GM21825 (cell line): ENCODE data around the gene NBPF26.
"Not testable (repeated sequence)": the region's sequence is repeated elsewhere in the genome, so short reads cannot be mapped to it uniquely, and the experiment has no call there.

Source experiments
- ATAC-seq: cut with Tn5 transposase; IDR thresholded peaks from one replicate; pipeline ENCODE4 v1.9.1; 2021; ENCODE audit warnings: mild to moderate bottlenecking, moderate library complexity; ENCODE audit not compliant: unreplicated experiment

NBPF26 gene

DNA sequence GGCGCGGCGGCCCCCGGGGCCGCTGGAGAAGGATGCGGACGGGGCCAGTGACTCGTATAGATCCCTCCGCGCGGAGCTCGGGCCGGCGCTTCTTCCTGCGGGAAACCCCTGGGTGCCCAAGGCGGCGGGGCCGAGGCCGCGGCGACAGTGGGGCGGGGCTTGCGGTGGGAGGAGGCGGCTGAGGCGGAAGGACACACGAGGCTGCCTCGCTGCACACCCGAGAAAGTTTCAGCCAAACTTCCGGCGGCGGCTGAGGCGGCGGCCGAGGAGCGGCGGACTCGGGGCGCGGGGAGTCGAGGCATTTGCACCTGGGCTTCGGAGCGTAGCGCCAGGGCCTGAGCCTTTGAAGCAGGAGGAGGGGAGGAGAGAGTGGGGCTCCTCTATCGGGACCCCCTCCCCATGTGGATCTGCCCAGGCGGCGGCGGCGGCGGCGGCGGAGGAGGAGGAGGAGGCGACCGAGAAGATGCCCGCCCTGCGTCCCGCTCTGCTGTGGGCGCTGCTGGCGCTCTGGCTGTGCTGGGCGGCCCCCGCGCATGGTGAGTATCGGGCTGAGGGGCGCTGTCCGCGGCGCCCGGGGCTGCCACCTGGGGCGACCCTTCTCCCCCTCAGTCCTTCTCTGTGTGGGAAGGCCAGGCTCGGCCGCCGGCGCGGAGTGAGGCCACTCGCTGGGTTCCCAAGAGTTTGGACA is at the start of gene NBPF26:
NBPF26 (plus strand) TSS at position 231 of the 688 bp plus-strand sequence.
- ATAC-seq, result not testable (repeated sequence)

DNA sequence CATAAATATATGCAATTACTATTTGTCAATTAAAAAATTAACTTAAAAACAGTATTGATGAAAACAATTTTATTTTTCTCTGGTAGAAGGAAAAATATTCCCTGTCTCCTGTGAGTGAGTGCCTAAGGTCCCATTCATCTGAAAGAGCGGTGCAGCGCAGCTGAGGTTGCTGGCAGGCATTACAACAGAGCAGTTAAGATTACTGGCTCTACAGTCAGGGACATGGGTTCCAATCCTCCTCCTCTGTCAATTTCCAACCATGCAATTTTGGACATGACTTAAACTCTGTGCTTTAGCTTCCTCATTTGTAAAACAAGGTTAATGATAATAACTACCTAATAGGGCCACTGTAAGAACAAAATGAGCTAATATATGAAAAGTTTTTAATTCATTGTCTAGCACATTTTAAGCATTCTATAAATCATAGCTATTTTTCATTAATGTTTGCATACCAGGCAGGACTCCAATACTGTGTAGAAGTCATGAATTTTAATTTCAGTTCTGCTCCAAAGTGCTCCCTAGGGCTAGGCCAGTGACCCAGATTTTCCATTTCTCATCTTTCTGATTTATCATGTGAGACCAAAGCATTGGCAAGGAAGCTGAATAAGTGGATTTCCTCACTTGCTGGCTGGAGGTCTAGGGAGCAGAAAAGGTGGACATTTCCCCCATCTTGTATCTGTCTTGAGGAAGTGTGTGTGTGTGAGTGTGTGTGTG is 43.5 kb upstream of the NBPF26 start:
- not testable (repeated sequence) for ATAC-seq

DNA sequence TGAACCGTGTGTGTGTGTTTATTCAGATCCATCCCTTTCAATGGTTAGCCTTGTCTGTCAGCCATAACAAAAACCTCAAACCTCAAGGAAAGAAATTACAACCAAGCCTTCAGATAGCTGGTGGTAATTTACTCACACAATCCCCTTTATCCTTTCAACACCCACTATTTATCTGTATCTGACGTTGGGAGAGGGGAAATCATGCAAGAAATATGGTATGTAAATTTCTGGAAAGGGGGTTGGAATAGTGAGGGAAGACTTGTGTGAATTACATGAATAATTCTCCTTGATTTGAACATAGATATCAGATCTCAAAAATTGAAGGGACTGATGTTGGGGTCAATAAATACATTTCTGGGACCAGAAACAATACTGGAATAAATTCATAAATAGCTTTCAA is 42.8 kb upstream of the NBPF26 start:
- ATAC-seq, result not testable (repeated sequence)

DNA sequence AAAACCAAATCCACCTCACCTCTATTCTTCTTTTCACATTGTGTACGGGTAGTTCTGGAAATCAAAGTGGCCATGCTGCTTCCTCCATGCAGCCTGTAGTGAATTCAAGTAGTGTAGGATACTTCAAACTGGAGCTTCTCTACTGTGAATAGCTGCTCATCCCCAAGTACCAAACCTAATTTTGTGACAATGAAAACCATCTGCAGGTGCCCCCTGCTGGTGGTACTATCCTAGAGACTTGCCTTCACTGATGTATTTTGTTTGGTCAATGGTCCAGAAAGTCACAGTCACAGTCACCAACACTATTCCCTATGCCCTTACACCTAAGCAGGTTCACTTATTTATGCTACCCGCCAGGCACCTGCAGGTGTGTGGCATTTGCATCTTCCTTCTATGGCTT is 39.3 kb upstream of the NBPF26 start:
- not testable (repeated sequence) for ATAC-seq

DNA sequence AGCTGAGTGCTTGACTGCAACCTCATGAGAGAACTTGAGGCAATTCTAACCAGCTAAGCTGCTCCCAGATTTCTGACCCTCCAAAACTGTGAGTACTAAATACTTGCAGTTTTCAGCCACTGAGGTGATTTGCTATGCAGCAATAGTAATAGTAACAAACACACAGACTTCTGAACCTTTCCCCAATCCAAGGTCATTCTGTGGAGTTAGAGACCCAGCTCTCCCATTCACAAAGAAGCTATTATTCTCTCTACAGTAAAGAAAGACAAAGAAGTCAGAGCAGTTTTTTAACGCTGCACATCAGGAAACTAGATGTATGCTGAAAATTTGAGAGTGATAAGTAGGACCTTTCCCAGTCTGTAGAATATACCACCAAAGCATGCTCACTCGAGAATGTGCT is 38.1 kb upstream of the NBPF26 start:
- not testable (repeated sequence) for ATAC-seq

DNA sequence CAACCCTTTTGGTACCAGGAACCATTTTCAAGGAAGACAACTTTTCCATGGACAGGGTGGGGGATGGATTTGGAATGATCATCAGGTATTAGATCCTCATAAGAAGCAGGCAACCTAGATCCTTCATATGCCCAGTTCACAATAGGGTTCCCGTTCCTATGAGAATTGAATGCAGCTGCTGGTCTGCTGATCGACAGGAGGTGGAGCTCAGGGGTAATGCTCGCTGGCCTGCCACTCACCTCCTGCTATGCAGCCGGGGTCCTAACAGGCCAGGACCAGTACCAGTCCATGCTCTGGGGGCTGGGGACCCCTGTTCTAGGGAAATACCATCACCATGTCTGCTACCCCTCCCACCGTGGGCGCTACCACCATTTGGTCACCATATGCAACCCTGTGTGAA is 36.5 kb upstream of the NBPF26 start:
- not testable (repeated sequence) for ATAC-seq

DNA sequence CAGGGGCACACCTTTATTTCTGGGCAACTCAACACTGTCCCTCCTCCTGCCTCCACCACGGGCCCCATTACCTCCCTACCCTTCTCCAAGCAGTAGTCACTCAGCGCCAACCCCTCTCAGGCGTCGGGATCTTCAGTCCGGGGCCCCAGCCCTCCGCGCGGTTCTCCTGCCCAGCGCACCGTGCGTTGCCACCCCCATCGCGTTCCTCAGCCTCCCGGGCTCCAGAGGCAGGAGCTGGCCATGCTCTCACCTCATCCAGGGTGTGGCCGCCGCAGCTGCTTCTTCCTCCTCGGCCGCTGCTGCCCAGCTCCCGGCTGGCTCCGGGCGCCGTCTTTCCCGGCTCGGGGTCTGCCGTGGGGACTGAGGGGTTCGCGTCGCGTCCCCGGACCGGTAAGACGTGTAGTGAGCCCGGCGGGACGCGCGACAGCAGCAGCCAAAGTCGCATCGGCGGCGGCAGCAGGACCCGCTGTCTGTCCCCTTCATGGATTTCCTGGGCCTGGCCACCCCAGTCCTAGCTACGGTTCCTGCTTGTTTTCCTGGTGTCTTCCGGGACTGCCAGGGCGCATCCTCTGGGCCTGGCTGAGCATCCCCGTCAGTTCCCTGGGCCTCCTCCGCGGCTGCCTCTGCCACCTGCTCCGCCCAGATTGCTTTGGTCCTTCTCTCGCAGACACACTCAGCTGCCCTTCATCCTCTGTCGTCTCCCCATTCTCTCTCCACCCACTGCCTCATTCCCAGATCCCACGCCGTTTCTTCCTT is 22.8 kb upstream of the NBPF26 start:
- not testable (repeated sequence) for ATAC-seq

DNA sequence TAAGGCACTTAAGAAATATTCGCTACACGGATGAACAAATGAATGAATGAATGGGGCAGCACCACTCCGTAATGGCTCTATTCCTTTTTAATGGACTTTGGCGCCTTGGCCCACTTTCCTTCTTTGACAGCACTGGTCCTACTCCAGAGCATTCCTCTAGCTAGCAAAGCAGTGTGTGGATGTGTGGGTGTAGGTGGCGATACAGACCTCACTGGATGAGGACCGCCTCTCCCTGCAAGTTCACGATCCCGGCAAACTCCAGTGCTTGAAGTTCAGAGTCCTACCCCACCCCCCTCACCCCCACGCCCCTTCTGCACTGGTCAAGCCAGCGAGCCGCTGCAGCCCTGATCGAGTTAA is 409 bp upstream of the NBPF26 start:
- ATAC-seq, result not testable (repeated sequence)

DNA sequence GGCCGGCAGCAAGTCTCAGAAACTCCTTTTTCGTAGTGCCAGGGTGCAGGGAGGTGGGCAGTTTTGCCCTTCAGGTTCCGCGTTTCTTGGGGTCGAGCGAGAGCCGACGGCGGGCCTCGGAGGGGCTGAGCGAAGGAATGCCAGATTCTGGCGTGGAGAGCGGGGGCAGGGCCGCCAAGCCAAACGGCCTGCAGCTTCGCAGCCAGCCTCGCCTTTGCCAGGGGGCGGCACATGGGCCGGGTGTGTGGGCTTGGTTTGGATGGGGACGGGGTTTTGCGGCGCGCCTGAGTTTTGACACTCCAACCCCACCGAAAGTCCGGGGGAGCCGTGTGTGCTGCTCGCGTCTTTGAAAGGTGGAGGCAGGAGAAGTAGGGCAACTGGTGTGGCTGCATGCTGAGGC is 762 bp downstream of the NBPF26 start:
- not testable (repeated sequence) for ATAC-seq

DNA sequence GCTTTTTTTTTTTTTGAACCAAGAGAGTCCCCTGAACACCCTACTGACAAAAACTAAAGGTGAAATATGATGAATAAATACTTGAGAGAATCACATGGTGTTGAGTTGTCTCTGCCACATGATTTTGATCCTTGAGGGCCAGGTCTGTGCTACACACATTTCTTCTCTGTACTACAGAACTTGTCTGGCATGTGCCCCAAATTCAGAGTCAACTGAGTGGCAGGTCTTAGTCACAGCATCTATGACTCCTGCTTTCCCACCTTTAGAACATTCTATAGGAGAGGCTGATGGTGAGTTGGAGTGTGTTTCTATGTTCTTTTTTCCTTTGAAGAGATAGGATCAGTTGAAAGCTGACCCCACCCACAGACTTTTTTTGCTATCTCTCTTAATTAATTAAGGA is 5.1 kb downstream of the NBPF26 start:
- ATAC-seq, result not testable (repeated sequence)

DNA sequence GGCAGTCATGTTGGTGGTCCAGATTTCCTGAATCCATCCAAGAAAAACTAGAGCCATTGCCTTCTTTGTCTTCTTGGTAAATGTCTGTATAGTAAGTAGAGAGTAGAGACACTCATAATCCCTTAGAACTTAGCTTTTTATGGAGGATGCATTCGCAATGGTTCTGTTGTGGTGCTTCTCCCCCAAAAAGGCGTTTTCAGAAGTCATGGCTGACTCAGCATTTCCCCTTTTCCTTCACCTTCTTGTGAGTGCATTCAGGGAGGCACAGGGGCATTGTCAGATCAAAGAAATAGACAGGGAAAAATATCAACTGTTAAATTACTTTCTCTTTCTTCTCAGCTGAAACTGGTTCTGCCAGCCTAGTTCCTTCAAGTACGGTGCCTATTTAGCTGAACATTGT is 45.3 kb downstream of the NBPF26 start:
- ATAC-seq, result not testable (repeated sequence)

DNA sequence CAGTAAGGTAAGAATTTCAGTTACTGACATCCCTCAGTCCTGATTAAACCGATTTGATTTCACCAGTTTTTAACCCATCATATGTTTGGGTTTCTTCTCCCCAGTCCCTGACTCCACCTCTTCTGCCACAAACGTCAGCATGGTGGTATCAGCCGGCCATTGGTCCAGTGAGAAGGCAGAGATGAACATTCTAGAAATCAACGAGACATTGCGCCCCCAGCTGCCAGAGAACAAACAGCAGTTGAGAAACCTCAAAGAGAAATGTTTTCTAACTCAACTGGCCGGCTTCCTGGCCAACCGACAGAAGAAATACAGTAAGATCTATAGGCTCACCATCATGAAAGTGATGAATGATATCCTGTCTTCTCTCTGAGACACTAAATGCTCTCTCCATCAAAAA is 81.7 kb downstream of the NBPF26 start:
- ATAC-seq, result not testable (repeated sequence)

DNA sequence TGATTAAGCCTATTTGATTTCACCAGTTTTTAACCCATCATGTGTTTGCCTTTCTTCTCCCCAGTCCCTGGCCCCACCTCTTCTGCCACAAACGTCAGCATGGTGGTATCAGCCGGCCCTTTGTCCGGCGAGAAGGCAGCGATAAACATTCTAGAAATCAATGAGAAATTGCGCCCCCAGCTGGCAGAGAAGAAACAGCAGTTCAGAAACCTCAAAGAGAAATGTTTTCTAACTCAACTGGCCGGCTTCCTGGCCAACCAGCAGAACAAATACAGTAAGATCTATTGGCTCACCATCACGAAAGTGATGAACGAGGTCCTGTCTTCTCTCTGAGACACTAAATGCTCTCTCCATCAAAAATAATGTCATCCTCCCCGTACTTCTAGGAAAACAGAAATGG is 88.1 kb downstream of the NBPF26 start:
- ATAC-seq, result not testable (repeated sequence)

DNA sequence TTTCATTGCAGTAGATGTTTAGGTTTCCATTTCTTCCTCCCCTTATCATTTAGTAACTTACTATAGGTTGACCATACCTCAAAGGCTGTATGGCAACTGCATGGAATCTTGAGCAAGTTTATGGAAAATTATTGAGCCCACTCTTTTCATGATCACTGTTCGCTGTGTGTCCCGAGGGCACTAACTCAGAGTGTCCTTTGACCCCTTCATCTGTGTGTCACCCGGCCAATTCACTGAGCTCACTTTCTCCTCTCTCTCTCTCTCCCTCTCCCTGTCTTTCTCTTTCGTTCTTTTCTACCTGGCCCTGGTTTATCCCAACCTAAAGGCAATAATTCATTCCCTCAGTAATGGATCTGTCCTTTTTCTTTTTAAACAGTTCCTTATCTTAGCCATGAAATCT is 101.3 kb downstream of the NBPF26 start:
- ATAC-seq, result not testable (repeated sequence)

DNA sequence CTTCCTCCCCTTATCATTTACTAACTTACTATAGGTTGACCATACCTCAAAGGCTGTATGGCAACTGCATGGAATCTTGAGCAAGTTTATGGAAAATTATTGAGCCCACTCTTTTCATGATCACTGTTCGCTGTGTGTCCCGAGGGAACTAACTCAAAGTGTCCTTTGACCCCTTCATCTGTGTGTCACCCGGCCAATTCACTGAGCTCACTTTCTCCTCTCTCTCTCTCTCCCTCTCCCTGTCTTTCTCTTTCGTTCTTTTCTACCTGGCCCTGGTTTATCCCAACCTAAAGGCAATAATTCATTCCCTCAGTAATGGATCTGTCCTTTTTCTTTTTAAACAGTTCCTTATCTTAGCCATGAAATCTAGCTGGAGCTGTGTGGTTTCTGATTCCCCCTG is 102.9 kb downstream of the NBPF26 start:
- ATAC-seq, result not testable (repeated sequence)

DNA sequence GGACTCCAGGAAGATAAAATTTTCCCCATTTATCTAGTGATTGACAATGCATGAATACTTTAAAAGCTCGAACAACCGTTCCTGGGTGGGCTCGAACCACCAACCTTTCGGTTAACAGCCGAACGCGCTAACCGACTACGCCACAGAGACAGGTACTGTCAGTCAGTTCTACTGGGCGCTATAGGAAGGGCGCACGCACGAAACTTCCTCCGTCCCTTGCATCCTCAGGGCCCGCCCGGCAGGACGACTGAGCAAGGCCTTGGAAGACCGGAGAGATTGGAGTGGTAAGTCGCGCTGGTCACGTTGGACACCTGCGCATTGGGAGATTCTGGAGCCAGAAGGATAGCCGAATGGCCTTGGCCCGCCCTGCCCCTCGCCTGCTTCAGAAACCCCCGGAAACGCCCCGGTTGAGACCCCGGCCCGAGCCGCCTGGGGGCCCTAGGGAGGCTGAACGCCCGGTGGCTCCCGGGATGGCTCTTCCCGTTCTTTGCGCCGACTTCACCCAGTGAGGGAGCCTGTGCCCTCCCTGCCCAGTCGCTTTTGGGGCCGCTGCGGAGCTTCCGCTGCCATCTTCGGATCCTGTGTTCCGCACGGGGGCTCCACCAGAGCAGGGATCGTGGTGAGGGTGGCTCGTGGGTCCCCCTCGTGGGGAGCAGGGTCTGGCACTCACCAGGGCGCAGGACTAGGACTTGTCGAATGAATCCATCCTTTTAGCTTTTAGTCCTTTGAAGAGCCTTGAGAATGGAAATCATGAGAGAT is 120.6 kb downstream of the NBPF26 start:
- ATAC-seq, result not testable (repeated sequence)

DNA sequence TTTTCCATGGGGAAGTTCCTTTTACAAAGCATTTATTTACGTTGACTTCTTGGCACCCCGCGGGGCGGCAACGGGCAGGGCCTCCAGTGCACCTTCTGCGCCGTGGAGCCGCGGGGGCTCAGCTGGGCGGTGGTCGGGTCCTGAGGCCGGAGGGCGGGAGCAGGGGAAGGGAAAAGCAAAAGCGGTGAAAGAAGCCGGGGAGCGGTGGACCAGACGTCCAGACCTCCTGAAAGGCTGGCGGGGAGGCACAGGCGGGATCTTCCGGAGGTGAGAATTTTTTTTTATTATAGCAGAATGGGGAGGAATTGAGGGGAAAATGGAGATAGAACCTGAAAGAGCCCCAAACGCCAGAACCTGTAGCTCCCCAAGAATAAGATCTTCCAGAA is 121.2 kb downstream of the NBPF26 start:
- not testable (repeated sequence) for ATAC-seq

DNA sequence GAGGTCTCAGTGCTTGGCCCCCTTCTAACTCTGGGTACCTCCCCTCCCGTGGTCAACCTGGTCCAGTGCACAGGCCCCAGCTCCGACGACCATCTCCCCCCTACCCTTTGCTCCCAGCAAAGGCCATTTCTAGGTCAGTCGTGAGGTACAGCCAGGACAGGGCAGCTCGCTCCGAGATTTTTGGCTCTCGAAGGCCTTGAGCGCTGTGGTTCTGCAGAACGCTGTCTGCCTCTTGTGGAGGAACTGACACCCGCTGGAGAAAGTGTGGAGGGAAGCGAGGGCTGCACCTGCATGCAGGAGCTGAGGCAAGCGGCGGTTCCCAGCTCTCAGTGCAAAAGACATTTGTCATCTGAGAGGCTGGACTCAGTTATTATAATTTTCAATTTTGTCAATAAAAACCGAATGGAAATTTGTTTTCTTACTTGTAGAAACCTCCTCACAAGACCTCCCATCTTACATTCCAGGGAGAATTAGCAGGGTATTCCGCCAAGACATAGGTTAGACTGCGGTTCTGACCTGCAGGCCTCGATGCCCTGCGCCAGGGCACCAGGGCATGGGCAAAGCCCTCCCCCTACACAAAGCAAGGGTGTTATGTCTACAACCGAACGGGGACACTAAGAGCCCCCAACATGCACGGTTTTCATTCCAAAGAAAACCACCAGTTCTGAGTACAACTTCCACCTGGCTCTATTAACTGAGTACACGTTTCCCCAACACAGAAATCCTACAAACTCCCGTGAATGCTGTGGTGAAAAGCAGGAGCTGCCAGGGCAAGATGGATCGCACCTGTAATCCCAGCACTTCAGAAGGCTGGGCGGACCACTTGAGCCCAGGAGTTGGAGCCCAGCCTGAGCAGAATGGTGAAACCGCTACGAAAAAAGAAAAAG is 125.9 kb downstream of the NBPF26 start:
- not testable (repeated sequence) for ATAC-seq

DNA sequence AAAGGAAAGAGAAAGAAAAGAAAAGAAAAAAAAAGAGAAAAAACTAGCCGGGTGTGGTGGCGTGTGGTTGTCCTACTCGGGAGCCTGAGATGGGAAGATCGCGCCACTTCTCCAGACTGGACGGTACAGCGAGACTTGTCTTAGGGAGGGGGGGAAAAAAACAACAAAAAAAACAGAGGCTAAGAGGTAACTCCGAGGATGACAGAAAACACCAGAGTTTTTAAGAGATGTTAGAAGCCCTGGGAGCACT is 126.5 kb downstream of the NBPF26 start:
- ATAC-seq, result not testable (repeated sequence)
